Upper lobe of right lung (tissue), 1 donor: ENCODE results near the gene KDF1. TPM values are rescaled to one million over a fixed set of nuclear protein-coding genes. Genes with fewer than 3 reads are reported as not detected.
A peak's percentile ranks its signal among the peaks of the same experiment; 100 is the strongest.
"Not testable (repeated sequence)": the region's sequence is repeated elsewhere in the genome, so short reads cannot be mapped to it uniquely, and the experiment has no call there.

Experiments used
- ATAC-seq: fragments of 200-7000 bp; cut with Tn5 transposase; one replicate; pipeline ENCODE4 v1.9.1; 2020; ENCODE audit warnings: mild to moderate bottlenecking, moderate library complexity
- DNase-seq: peaks from one replicate; pipeline ENCODE4 v3.0.0-alpha.2; 2020
- H3K27ac ChIP-seq: fragments of 200-600 bp; one replicate; pipeline ENCODE4 v1.8.0; 2022
- H3K27me3 ChIP-seq: fragments of 200-600 bp; one replicate; pipeline ENCODE4 v1.8.0; 2022; ENCODE audit warnings: mild to moderate bottlenecking
- H3K36me3 ChIP-seq: fragments of 200-600 bp; one replicate; pipeline ENCODE4 v1.8.0; 2022
- H3K4me1 ChIP-seq: fragments of 200-600 bp; one replicate; pipeline ENCODE4 v1.8.0; 2022
- H3K4me3 ChIP-seq: fragments of 200-600 bp; one replicate; pipeline ENCODE4 v1.8.0; 2022; ENCODE audit warnings: mild to moderate bottlenecking
- H3K9me3 ChIP-seq: fragments of 200-600 bp; one replicate; pipeline ENCODE4 v1.8.0; 2022
- CTCF ChIP-seq: fragments of 200-600 bp; IDR thresholded peaks from one replicate; pipeline ENCODE4 v1.8.0; 2022; ENCODE audit warnings: antibody characterized with exemption
- intact Hi-C: fragments of 100-400 bp; cut with DNase I; formaldehyde crosslinking; loops from one replicate; pipeline ENCODE4 v1.11.0; 2022
- total RNA-seq: library from RNA; stranded (reverse); fragmentation: NEBNext Ultra II Directional; extraction: Animal tissue kit (Norgen Biotek cat#: 25700); gene quantifications from one replicate; pipeline ENCODE4 v1.2.1, GENCODE V29; 2021
- donor health status: DM: no; HTN: yes; CAD: no; lungs with severe emphysema.

The KDF1 gene
- total RNA-seq, 1 donor from 2014 or later = 10.5 TPM

- DNase-seq = no peak
- Histone ChIP-seq H3K27me3 (peaks cover 21% of the 10 kb centered on the region), H3K27ac (no peak overlapping the region), H3K4me1 (peaks cover 46% of the 10 kb centered on the region), H3K4me3 (peak overlapping the region; percentile 61), H3K36me3 (no peaks in the 10 kb centered on the region), H3K9me3 (no peaks in the 10 kb centered on the region)
- no peak for TF ChIP-seq CTCF
- no peak for ATAC-seq
- intact Hi-C loops = no loop called here
Observed at GRCh38 chr1:26994787-26995517, 34.7 kb upstream of the KDF1 start.

- no peak for TF ChIP-seq CTCF
- H3K27me3 ChIP-seq = peaks cover 21% of the 10 kb centered on the region
- H3K4me3 ChIP-seq = peak overlapping the region; percentile 61
- no peaks in the 10 kb centered on the region for H3K9me3 ChIP-seq
- DNase-seq (no peak), ATAC-seq (peak; percentile 1)
- H3K4me1 ChIP-seq = peaks cover 40% of the 10 kb centered on the region
- H3K36me3 ChIP-seq = no peaks in the 10 kb centered on the region
- intact Hi-C loops = no loop called here
- H3K27ac ChIP-seq = peak overlapping the region; percentile 51
Observed at GRCh38 chr1:26994020-26994786, 33.9 kb upstream of the KDF1 start.

GRCh38 chr1:26993237-26994019 lies 33.2 kb upstream of the KDF1 start, which contains the start of gene TRNP1:
TSS of gene TRNP1 (plus strand) at chr1:26993692. CDS start at chr1:26993787, 95 bp downstream.
- H3K27me3 ChIP-seq = peaks cover 21% of the 10 kb centered on the region
- DNase-seq (peak; percentile 86), ATAC-seq (peak; percentile 73)
- no peak for TF ChIP-seq CTCF
- peaks cover 32% of the 10 kb centered on the region for H3K4me1 ChIP-seq
- no peaks in the 10 kb centered on the region for H3K9me3 ChIP-seq
- H3K27ac ChIP-seq = peak within 1 kb of the TSS; percentile 51
- no peaks in the 10 kb centered on the region for H3K36me3 ChIP-seq
- intact Hi-C loops = no loop called here
- peak within 1 kb of the TSS; percentile 61 for H3K4me3 ChIP-seq

- intact Hi-C loops = no loop called here
- Histone ChIP-seq H3K4me3 (no peak overlapping the region), H3K4me1 (peaks cover 20% of the 10 kb centered on the region), H3K36me3 (no peaks in the 10 kb centered on the region), H3K9me3 (no peaks in the 10 kb centered on the region), H3K27ac (no peak overlapping the region), H3K27me3 (peaks cover 21% of the 10 kb centered on the region)
- TF ChIP-seq CTCF = no peak
- DNase-seq = no peak
- no peak for ATAC-seq
Observed at GRCh38 chr1:26991310-26992116, 31.2 kb upstream of the KDF1 start.

- H3K27ac ChIP-seq, H3K9me3 ChIP-seq, H3K36me3 ChIP-seq, intact Hi-C loops, ATAC-seq, DNase-seq, H3K4me3 ChIP-seq: not testable (repeated sequence)
- H3K4me1 ChIP-seq = peaks cover 12% of the 10 kb centered on the region
- H3K27me3 ChIP-seq = peaks cover 12% of the 10 kb centered on the region
Observed at GRCh38 chr1:26989403-26990109, 29.3 kb upstream of the KDF1 start.
